Kidney (tissue), 14 donors: ENCODE measurements around the gene TCAIM. TPM values are rescaled to one million over a fixed set of nuclear protein-coding genes. Genes with fewer than 3 reads are reported as not detected.

Experiments used
- DNase-seq, 5 donors: peaks; one replicate each; pipeline ENCODE4 v3.0.0-alpha.2; 2013 to 2020
- FAIRE-seq: peaks from 2 replicates; lab custom pipeline; 2012; peaks lifted over from hg19 to GRCh38; lab: Jason Lieb, UNC
- H3K27ac ChIP-seq, 2 donors: one replicate each; pipeline ENCODE4 v1.7.0; 2013; ENCODE audit warnings: low read depth in 2 of 2, low read length in 2 of 2, inconsistent platforms in 1 of 2
- H3K27me3 ChIP-seq: one replicate; pipeline ENCODE4 v1.7.1; 2013; ENCODE audit warnings: low read length, inconsistent platforms; ENCODE audit not compliant: control insufficient read depth, insufficient read depth
- H3K36me3 ChIP-seq, 3 donors: one replicate each; pipeline versions ENCODE4 v1.7.0 to v1.7.1; 2013; ENCODE audit warnings: low read length in 3 of 3, control low read depth in 1 of 3, inconsistent platforms in 1 of 3; ENCODE audit not compliant: insufficient read depth in 3 of 3, control insufficient read depth in 2 of 3
- H3K4me1 ChIP-seq, 3 donors: one replicate each; pipeline versions ENCODE4 v1.7.0 to v1.7.1; 2013; ENCODE audit warnings: low read length in 3 of 3, inconsistent platforms in 1 of 3, low read depth in 1 of 3; ENCODE audit not compliant: control insufficient read depth in 2 of 3, insufficient read depth in 2 of 3
- H3K4me3 ChIP-seq, 3 donors: one replicate each; pipeline versions ENCODE4 v1.7.0 to v1.8.1; 2013; ENCODE audit warnings: low read length in 3 of 3, control low read depth in 1 of 3, inconsistent platforms in 1 of 3
- H3K9ac ChIP-seq, 3 donors: one replicate each; pipeline versions ENCODE4 v1.7.0 to v1.7.1; 2013; ENCODE audit warnings: low read length in 3 of 3, control low read depth in 1 of 3, inconsistent platforms in 1 of 3
- H3K9me3 ChIP-seq, 3 donors: one replicate each; pipeline versions ENCODE4 v1.7.0 to v1.7.1; 2013; ENCODE audit warnings: low read length in 3 of 3, control low read depth in 1 of 3, inconsistent platforms in 1 of 3; ENCODE audit not compliant: control insufficient read depth in 2 of 3, insufficient read depth in 1 of 3
- CTCF ChIP-seq: IDR thresholded peaks from 3 replicates; pipeline ENCODE4 v1.5.1; 2012; ENCODE audit warnings: mild to moderate bottlenecking, moderate library complexity, borderline replicate concordance; ENCODE audit not compliant: insufficient read depth; ENCODE audit errors: extremely low read depth
- intact Hi-C: fragments of 100-400 bp; cut with DNase I; formaldehyde crosslinking; loops from one replicate; pipeline ENCODE4 v1.11.1; 2022
- polyA plus RNA-seq: library from polyadenylated mRNA; stranded (reverse); fragments of 350-450 nt; fragmentation: Illumina TruSeq; extraction: RNeasy Lipid Tissue Mini Kit (QIAGEN cat#74804); gene quantifications from one replicate; pipeline ENCODE4 v1.2.3, GENCODE V29; 2014; ENCODE audit warnings: low read depth, low replicate concordance; ENCODE audit not compliant: insufficient read depth
- total RNA-seq: library from RNA; stranded (reverse); fragmentation: NEBNext Ultra II Directional; extraction: Animal tissue kit (Norgen Biotek cat#: 25700); gene quantifications from one replicate; pipeline ENCODE4 v1.2.1, GENCODE V29; 2021
- donor health status: control.
- donor health status: control.
- donor health status: control.
- donor health status: control.
- donor health status: control.
- donor health status: DM: yes; HTN: yes; CAD: no.
- donor health status: Normal renal cell carcinoma (clear cell type).

The TCAIM gene
- total and polyA plus RNA-seq, 2 donors from 2014 or later: 26.5 to 30.4 TPM

DNA sequence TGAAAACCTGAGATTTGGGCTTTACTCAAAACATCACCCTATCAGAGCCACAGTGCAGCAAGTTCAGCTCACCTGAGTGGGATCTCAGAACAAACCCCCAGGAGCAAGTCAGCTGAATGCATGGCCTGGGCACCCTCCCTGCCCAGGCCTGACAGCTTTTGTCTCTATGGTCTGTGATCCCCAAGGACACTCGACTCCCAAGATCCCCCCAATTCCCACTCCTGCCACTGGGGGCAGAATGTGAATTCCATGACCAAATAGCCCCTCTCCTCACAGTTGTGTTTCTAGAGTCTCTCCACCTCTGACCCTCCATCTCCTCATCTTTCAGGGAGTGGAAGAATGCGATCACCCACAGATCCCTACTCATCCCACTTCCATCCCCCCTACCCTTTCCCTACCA lies 80.0 kb downstream of the TCAIM start:
- Histone ChIP-seq H3K27ac (no peak overlapping the region), H3K27me3 (no peaks in the 10 kb centered on the region), H3K9me3 (no peaks in the 10 kb centered on the region), H3K9ac (no peak overlapping the region), H3K36me3 (no peaks in the 10 kb centered on the region), H3K4me1 (no peaks in the 10 kb centered on the region), H3K4me3 (no peak overlapping the region)
- intact Hi-C loops: no loop called here
- FAIRE-seq (no peak), DNase-seq (no peak)
- no peak for TF ChIP-seq CTCF

DNA sequence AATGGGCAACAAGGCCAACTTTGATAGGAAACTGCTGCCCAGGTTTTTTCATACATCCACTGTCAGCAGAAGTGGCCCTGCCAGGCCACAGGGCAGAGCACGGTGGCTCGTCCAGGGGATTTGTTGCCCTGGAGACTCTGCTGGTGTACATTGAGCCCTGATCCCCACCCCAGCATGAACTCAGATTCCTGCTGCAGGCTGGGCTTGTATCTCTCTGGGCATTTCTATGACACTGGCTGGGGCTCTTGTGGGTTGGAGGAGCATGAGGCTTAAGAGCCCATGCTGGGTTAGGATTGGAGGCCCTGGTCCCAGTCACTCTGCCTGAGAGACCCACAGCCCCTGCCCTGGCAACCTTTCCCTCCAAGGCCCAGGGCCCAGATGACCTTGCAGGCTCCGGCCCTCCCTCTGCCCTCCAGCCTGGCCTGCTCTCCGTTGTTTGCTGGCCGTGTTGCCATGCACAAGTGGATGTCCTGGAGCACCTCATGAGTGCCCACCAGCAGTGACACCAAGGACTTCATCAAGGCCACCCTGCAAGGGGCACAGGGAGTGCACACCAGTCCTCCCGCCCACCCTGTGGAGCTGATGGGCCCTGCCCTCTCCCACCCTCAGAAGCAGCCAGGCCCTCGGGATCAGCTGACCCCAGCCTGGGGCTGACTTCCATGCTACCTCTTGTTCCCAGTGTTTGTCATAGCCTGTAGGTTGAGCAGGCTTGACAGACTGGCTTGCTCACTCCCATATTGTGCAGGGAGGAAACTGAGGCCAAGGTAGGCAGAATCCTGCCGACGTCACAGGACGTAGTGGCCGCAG lies 80.8 kb downstream of the TCAIM start:
- no peak for TF ChIP-seq CTCF
- FAIRE-seq: no peak
- Histone ChIP-seq H3K9ac (no peak overlapping the region), H3K9me3 (no peaks in the 10 kb centered on the region), H3K4me1 (no peaks in the 10 kb centered on the region), H3K27me3 (no peaks in the 10 kb centered on the region), H3K27ac (no peak overlapping the region), H3K4me3 (no peak overlapping the region), H3K36me3 (no peaks in the 10 kb centered on the region)
- no peak for DNase-seq
- intact Hi-C loops: no loop called here

GRCh38 chr3:44419923-44420650 lies 81.5 kb downstream of the TCAIM start:
- FAIRE-seq: no peak
- no peak overlapping the region for H3K4me3 ChIP-seq
- no peaks in the 10 kb centered on the region for H3K9me3 ChIP-seq
- no peak overlapping the region for H3K27ac ChIP-seq
- no peaks in the 10 kb centered on the region for H3K4me1 ChIP-seq
- H3K9ac ChIP-seq: no peak overlapping the region
- H3K36me3 ChIP-seq: no peaks in the 10 kb centered on the region
- intact Hi-C loops: no loop called here
- no peak for DNase-seq
- H3K27me3 ChIP-seq: no peaks in the 10 kb centered on the region
- TF ChIP-seq CTCF: no peak
